Panc1 (cell line): ENCODE data around the gene SECTM1. TPM values are rescaled to one million over a fixed set of nuclear protein-coding genes. Genes with fewer than 3 reads are reported as not detected.
A peak's percentile ranks its signal among the peaks of the same experiment; 100 is the strongest.

Source experiments
- ATAC-seq: fragments of 200-7000 bp; cut with Tn5 transposase; 2 replicates; pipeline ENCODE4 v1.9.1; 2020; ENCODE audit warnings: mild to moderate bottlenecking, moderate library complexity
- BruUV-seq: library from RNA; stranded (reverse); fragments of 400-500 nt; replicated peaks from 2 replicates; lab custom pipeline; 2021; lab: Mats Ljungman, UMichigan
- CTCF ChIA-PET: fragments of 300-600 bp; sonication (Branson Sonifier 250); formaldehyde crosslinking; loops from one replicate; lab custom pipeline; 2022; ENCODE audit warnings: antibody characterized with exemption; lab: Charles Lee
- POLR2A ChIA-PET: fragments of 300-600 bp; sonication (Branson Sonifier 250); formaldehyde crosslinking; loops from one replicate; lab custom pipeline; 2022; ENCODE audit warnings: antibody characterized with exemption; lab: Charles Lee
- DNase-seq: peaks from one replicate; pipeline ENCODE4 v3.0.0-alpha.2; 2010; ENCODE audit warnings: low read depth, low spot score
- H3K27ac ChIP-seq: 2 replicates; pipeline ENCODE4 v1.5.1; 2011; ENCODE audit warnings: mild to moderate bottlenecking, low read length, inconsistent platforms
- H3K27me3 ChIP-seq: fragments of 200-500 bp; sonication (Bioruptor generic); 2 replicates; pipeline ENCODE4 v1.6.0; 2014; ENCODE audit warnings: low read length, inconsistent platforms; ENCODE audit not compliant: control insufficient read depth, insufficient read depth
- H3K36me3 ChIP-seq: fragments of 200-500 bp; sonication (Bioruptor generic); 2 replicates; pipeline ENCODE4 v1.5.1; 2014; ENCODE audit warnings: inconsistent platforms, mild to moderate bottlenecking, low read length, moderate library complexity; ENCODE audit not compliant: control insufficient read depth, insufficient read depth
- H3K4me1 ChIP-seq: 2 replicates; pipeline ENCODE4 v1.5.1; 2011; ENCODE audit warnings: inconsistent platforms, mild to moderate bottlenecking, low read length, moderate library complexity; ENCODE audit not compliant: control insufficient read depth, insufficient read depth
- H3K4me3 ChIP-seq, 2 experiments: 2 replicates each; pipeline ENCODE4 v1.5.1; 2011 to 2012; ENCODE audit warnings: low read depth in 2 of 2, low read length in 2 of 2, mild to moderate bottlenecking in 2 of 2, inconsistent platforms in 1 of 2, moderate library complexity in 1 of 2
- H3K9me3 ChIP-seq: fragments of 200-500 bp; sonication (Bioruptor generic); 2 replicates; pipeline ENCODE4 v1.5.1; 2014; ENCODE audit warnings: low read depth, mild to moderate bottlenecking, inconsistent platforms, low read length, moderate library complexity; ENCODE audit not compliant: control insufficient read depth, insufficient read depth
- POLR2AphosphoS5 ChIP-seq: IDR thresholded peaks from 2 replicates; pipeline ENCODE4 v1.6.1; 2012; ENCODE audit warnings: mild to moderate bottlenecking, low read depth, low read length, moderate library complexity
- SIN3A ChIP-seq: IDR thresholded peaks from 2 replicates; pipeline ENCODE4 v1.6.1; 2012; ENCODE audit warnings: low read depth, mild to moderate bottlenecking, low read length, moderate library complexity, borderline replicate concordance; ENCODE audit not compliant: insufficient read depth
- TCF7L2 ChIP-seq: IDR thresholded peaks from 2 replicates; pipeline ENCODE4 v1.6.1; 2011; ENCODE audit warnings: mild to moderate bottlenecking, low read depth, low read length, inconsistent platforms
- in situ Hi-C: cut with HindIII; loops from 2 replicates; pipeline ENCODE4 v1.10.0; 2016; ENCODE audit warnings: low sequenced_read_pairs, low pct_unique_long_range_greater_than_20kb
- intact Hi-C: fragments of 100-400 bp; cut with micrococcal nuclease; formaldehyde crosslinking; loops from one replicate; pipeline ENCODE4 v1.10.0; 2022; ENCODE audit not compliant: unreplicated experiment
- total RNA-seq: library from RNA; stranded (reverse); gene quantifications from one replicate; pipeline ENCODE4 v1.2.1, GENCODE V29; 2021; ENCODE audit not compliant: unreplicated experiment
- TF ChIP-seq, protein P1 (sequence below): fragments of 450-650 bp; IDR thresholded peaks from 2 replicates; pipeline ENCODE4 v1.5.1; 2017; ENCODE audit warnings: mild to moderate bottlenecking
- TF ChIP-seq, protein P2 (sequence below), 2 experiments: IDR thresholded peaks; 2 replicates each; pipeline ENCODE4 v1.6.1; 2011 to 2012; ENCODE audit warnings: low read depth in 2 of 2, control low read depth in 1 of 2, low read length in 1 of 2, mild to moderate bottlenecking in 1 of 2, moderate library complexity in 1 of 2; ENCODE audit not compliant: insufficient read depth in 1 of 2

Gene SECTM1
- total RNA-seq, 1 experiment from 2014 or later, result 5.4 TPM

DNA sequence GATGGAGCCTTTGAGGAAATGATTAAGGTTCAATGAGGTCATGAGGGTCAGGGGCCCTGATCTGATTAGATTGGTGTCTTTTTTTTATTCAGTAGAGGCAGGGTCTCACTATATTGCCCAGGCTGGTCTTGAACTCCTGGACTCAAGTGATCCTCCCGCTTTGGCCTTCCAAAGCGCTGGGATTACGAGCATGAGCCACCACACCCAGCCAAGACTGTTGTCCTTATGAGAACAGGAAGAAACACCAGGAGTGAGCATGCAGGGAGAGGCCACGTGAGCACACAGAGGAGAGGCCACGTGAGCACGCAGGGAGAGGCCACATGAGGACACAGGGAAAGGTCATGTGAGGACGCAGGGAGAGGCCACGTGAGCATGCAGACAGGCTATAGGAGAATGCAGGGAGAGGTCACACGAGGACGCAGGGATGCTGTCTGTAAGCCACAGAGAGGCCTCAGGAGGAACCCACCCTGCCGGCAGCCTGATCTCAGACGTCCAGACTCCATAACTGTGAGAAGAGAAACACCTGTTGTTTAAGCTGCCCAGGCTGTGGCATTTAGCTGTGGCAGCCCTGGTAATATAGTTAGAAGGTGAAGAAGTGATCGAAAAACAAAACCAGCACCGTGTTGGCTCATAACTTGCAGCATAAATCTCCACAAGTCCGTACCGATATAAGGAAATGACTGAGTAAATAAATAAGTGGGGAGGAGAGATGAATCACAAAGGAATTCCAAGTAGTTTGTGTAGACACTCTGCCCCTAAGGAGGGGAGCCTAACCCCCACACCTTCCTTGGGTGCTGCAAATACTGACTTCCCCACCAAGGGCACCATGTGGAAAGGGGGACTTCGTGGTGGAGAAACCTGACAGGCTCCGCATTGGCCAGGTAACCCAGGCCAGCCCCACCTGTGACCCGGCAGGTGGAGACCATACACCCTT, 45.4 kb downstream of the SECTM1 start:
- intact Hi-C loops, result no loop called here
- ChIA-PET CTCF (no interaction called here), POLR2A (no interaction called here)
- no peak overlapping the region for H3K4me3 ChIP-seq
- H3K4me1 ChIP-seq, result peaks cover 30% of the 10 kb centered on the region
- H3K27ac ChIP-seq, result peak overlapping the region; percentile 20; the same call in 1 of the 2 replicates
- H3K36me3 ChIP-seq, result no peaks in the 10 kb centered on the region; the same call in 1 of the 2 replicates
- DNase-seq (peak; percentile 88), ATAC-seq (0 out of 2 replicates have a peak, but pooled peaks have one; percentile 8)
- in situ Hi-C loops, result no loop called here
- BruUV-seq, result no TSS peak
- TF ChIP-seq, protein P1, sequence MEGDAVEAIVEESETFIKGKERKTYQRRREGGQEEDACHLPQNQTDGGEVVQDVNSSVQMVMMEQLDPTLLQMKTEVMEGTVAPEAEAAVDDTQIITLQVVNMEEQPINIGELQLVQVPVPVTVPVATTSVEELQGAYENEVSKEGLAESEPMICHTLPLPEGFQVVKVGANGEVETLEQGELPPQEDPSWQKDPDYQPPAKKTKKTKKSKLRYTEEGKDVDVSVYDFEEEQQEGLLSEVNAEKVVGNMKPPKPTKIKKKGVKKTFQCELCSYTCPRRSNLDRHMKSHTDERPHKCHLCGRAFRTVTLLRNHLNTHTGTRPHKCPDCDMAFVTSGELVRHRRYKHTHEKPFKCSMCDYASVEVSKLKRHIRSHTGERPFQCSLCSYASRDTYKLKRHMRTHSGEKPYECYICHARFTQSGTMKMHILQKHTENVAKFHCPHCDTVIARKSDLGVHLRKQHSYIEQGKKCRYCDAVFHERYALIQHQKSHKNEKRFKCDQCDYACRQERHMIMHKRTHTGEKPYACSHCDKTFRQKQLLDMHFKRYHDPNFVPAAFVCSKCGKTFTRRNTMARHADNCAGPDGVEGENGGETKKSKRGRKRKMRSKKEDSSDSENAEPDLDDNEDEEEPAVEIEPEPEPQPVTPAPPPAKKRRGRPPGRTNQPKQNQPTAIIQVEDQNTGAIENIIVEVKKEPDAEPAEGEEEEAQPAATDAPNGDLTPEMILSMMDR, result no peak
- no peak for TF ChIP-seq POLR2AphosphoS5
- TF ChIP-seq, protein P2, sequence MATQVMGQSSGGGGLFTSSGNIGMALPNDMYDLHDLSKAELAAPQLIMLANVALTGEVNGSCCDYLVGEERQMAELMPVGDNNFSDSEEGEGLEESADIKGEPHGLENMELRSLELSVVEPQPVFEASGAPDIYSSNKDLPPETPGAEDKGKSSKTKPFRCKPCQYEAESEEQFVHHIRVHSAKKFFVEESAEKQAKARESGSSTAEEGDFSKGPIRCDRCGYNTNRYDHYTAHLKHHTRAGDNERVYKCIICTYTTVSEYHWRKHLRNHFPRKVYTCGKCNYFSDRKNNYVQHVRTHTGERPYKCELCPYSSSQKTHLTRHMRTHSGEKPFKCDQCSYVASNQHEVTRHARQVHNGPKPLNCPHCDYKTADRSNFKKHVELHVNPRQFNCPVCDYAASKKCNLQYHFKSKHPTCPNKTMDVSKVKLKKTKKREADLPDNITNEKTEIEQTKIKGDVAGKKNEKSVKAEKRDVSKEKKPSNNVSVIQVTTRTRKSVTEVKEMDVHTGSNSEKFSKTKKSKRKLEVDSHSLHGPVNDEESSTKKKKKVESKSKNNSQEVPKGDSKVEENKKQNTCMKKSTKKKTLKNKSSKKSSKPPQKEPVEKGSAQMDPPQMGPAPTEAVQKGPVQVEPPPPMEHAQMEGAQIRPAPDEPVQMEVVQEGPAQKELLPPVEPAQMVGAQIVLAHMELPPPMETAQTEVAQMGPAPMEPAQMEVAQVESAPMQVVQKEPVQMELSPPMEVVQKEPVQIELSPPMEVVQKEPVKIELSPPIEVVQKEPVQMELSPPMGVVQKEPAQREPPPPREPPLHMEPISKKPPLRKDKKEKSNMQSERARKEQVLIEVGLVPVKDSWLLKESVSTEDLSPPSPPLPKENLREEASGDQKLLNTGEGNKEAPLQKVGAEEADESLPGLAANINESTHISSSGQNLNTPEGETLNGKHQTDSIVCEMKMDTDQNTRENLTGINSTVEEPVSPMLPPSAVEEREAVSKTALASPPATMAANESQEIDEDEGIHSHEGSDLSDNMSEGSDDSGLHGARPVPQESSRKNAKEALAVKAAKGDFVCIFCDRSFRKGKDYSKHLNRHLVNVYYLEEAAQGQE (IDR thresholded peaks at IDR 0.05; ENCODE audit: insufficient read depth in 1 of 2, low read depth in 2 of 2, low read length in 1 of 2), result no peak
- TF ChIP-seq TCF7L2, result no peak
- TF ChIP-seq SIN3A, result no peak
- no peaks in the 10 kb centered on the region for H3K9me3 ChIP-seq
- no peaks in the 10 kb centered on the region for H3K27me3 ChIP-seq

DNA sequence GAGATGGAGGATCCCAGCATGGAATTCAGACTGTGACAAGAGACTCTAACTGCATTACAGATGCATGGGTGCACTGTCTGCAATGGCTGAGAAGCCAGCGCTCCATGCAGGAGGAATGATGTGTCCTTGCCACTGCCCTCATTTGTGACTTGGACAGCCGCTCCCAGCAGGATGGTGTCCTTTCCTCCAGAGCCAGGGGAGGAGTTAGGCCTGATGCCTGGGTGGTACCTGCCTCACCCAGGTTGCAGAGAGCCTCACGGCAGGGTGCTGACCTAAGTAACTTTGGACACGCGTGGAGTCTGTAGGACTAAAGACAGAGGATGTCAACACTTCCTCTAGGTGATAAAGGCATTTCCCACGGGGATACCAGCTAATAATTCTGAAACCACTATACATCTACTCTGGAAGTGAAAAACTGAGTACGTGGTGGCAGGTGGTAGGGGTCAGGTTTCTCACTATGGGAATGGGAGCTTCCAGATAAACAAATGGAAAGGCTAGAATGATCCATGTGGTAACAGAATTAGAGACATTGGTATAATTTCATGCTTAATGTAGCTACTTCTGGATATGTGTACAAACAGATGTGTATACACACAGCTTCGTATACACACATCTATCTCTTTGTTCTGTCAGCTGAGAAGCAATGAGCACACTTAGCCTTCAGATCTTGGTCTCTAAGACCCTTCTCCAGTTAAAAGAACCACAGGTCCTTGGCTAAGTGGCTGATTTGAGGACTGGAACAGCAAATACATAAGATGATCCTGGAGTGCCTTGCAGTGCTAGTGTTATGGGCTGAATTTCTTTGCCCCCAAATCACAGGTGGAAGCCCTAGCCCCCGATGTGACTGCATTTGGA, 46.3 kb downstream of the SECTM1 start:
- POLR2A ChIA-PET, result no interaction called here
- Histone ChIP-seq H3K27ac (no peak overlapping the region), H3K9me3 (no peaks in the 10 kb centered on the region), H3K36me3 (no peaks in the 10 kb centered on the region; the same call in 1 of the 2 replicates), H3K27me3 (no peaks in the 10 kb centered on the region), H3K4me3 (no peak overlapping the region), H3K4me1 (peaks cover 35% of the 10 kb centered on the region)
- ATAC-seq (no peak), DNase-seq (no peak)
- TF ChIP-seq POLR2AphosphoS5 (no peak), TCF7L2 (no peak), SIN3A (no peak)
- TF ChIP-seq, protein P2 (IDR thresholded peaks at IDR 0.05; ENCODE audit: insufficient read depth in 1 of 2, low read depth in 2 of 2, low read length in 1 of 2), result no peak
- TF ChIP-seq, protein P1, result no peak
- in situ Hi-C loops, result no loop called here
- CTCF ChIA-PET, result no interaction called here
- intact Hi-C loops, result no loop called here
- BruUV-seq, result no TSS peak
